Neural crest cell (in vitro differentiated cells): ENCODE measurements around the gene ZNF343. TPM values are rescaled to one million over a fixed set of nuclear protein-coding genes. Genes with fewer than 3 reads are reported as not detected.
"Not testable (repeated sequence)": the region's sequence is repeated elsewhere in the genome, so short reads cannot be mapped to it uniquely, and the experiment has no call there.

Experiments used
- DNase-seq: peaks from one replicate; pipeline ENCODE4 v3.0.0; 2021; ENCODE audit warnings: low read depth, mixed read lengths, low spot score
- H3K27ac Mint-ChIP-seq: one replicate; pipeline ENCODE4 v1.8.0; 2021; ENCODE audit warnings: mild to moderate bottlenecking, mixed read lengths; ENCODE audit not compliant: unreplicated experiment
- H3K27me3 Mint-ChIP-seq: 2 replicates; pipeline ENCODE4 v1.8.0; 2021; ENCODE audit warnings: low read depth, mild to moderate bottlenecking, mixed read lengths
- H3K36me3 Mint-ChIP-seq: 2 replicates; pipeline ENCODE4 v1.8.0; 2021; ENCODE audit warnings: low read depth, mild to moderate bottlenecking, mixed read lengths
- H3K4me1 Mint-ChIP-seq: 2 replicates; pipeline ENCODE4 v1.8.0; 2021; ENCODE audit warnings: mixed read lengths
- H3K4me3 Mint-ChIP-seq: one replicate; pipeline ENCODE4 v1.8.0; 2021; ENCODE audit warnings: mild to moderate bottlenecking, mixed read lengths
- H3K9me3 Mint-ChIP-seq: 2 replicates; pipeline ENCODE4 v1.8.0; 2021; ENCODE audit warnings: mixed read lengths
- total RNA-seq: library from RNA; stranded (reverse); gene quantifications from 2 replicates; pipeline ENCODE4 v1.2.1, GENCODE V29; 2021
- TF ChIP-seq, protein P1 (sequence below): fragments of 200-600 bp; sonication (generic); conservative IDR thresholded peaks from 2 replicates; pipeline ENCODE4 v1.5.0; 2021; ENCODE audit warnings: antibody characterized with exemption, mild to moderate bottlenecking

The ZNF343 gene
- total RNA-seq, 1 donor from 2014 or later = 12.8 TPM

DNA sequence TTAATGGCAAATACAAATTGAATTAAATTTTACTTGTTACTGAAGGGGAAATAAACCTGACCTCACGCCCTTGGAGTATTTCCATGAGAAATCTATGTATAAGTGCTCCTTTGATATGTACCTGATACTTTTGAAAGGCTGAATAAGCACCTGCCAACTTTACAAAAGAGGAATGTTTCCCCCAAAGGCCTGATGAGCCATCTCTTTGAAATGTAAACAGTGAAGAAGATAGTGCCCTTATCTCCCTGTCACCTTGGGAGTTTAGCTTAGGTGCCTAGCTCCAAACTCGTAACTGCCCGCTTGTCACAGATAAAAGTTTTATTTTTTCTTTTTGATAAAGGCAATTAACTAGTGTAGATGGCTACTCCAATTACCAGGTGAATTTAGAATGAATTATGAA, 1.1 kb upstream of the ZNF343 start:
- no peak overlapping the region for H3K27ac Mint-ChIP-seq
- H3K27me3 Mint-ChIP-seq = no peaks in the 10 kb centered on the region
- H3K4me3 Mint-ChIP-seq = peak overlapping the region; percentile 70
- no peaks in the 10 kb centered on the region for H3K9me3 Mint-ChIP-seq
- TF ChIP-seq, protein P1, sequence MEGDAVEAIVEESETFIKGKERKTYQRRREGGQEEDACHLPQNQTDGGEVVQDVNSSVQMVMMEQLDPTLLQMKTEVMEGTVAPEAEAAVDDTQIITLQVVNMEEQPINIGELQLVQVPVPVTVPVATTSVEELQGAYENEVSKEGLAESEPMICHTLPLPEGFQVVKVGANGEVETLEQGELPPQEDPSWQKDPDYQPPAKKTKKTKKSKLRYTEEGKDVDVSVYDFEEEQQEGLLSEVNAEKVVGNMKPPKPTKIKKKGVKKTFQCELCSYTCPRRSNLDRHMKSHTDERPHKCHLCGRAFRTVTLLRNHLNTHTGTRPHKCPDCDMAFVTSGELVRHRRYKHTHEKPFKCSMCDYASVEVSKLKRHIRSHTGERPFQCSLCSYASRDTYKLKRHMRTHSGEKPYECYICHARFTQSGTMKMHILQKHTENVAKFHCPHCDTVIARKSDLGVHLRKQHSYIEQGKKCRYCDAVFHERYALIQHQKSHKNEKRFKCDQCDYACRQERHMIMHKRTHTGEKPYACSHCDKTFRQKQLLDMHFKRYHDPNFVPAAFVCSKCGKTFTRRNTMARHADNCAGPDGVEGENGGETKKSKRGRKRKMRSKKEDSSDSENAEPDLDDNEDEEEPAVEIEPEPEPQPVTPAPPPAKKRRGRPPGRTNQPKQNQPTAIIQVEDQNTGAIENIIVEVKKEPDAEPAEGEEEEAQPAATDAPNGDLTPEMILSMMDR = no peak
- no peak for DNase-seq
- peaks cover 4% of the 10 kb centered on the region for H3K36me3 Mint-ChIP-seq
- H3K4me1 Mint-ChIP-seq = peaks cover 16% of the 10 kb centered on the region

DNA sequence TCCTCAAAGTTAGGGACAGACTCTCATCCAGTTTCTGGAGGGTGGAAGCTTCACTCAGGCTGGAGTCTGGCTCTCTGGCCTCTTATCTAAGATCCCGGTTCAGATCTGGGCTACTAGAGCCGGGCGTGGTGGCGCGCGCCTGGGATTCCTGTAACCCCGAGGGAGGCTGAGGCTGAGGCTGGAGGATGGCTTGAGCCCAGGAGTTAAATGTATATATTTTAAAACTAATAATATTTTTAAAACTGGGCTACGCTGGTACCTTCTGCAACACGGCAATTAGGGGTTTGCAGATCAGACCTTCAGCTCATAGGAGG, 710 bp upstream of the ZNF343 start:
- TF ChIP-seq, protein P1 = no peak
- peak overlapping the region; percentile 99 for H3K27ac Mint-ChIP-seq
- H3K36me3 Mint-ChIP-seq = peaks cover 6% of the 10 kb centered on the region
- H3K9me3 Mint-ChIP-seq = no peaks in the 10 kb centered on the region
- no peaks in the 10 kb centered on the region for H3K27me3 Mint-ChIP-seq
- H3K4me3 Mint-ChIP-seq = peak overlapping the region; percentile 99
- no peak for DNase-seq
- peaks cover 16% of the 10 kb centered on the region for H3K4me1 Mint-ChIP-seq

DNA sequence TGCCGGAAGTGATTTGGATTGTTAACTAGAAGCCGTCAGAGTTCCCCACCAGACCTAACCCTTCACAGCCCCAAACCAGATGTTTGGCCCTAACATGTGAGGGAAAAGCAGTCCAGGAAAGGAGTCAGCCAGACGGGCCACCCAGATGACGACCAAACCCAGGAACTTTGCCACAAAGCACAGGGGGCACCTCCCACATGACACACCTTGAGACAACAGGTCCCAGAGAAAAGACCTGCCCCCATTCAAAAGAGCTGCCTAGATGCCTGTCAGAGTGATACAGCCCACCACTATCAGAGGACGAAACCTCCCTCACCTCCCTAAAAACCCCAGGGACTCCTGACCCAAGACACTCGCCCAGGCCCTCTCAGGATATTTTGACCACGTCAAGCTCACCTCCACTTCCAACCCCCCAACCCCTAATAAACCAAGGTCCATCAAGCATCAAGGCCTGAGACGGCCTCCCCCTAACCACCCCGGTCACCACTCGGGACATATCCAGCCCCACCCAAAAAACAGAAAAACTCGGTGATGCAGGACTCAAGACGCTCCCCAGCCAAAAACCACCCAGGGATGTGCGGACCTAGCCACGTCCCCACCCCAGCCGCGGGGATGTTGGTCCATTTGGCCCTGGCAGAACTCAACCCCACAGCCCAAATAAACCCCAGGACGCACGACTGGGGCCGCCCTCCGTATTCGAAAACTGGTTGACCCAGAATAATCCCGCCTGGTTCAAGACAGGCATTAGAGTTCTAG, 662 bp downstream of the ZNF343 start:
- peak overlapping the region; percentile 99 for H3K4me3 Mint-ChIP-seq
- DNase-seq = no peak
- no peaks in the 10 kb centered on the region for H3K27me3 Mint-ChIP-seq
- peaks cover 12% of the 10 kb centered on the region for H3K36me3 Mint-ChIP-seq
- peak overlapping the region; percentile 99 for H3K27ac Mint-ChIP-seq
- peaks cover 16% of the 10 kb centered on the region for H3K4me1 Mint-ChIP-seq
- no peaks in the 10 kb centered on the region for H3K9me3 Mint-ChIP-seq
- TF ChIP-seq, protein P1 = no peak

DNA sequence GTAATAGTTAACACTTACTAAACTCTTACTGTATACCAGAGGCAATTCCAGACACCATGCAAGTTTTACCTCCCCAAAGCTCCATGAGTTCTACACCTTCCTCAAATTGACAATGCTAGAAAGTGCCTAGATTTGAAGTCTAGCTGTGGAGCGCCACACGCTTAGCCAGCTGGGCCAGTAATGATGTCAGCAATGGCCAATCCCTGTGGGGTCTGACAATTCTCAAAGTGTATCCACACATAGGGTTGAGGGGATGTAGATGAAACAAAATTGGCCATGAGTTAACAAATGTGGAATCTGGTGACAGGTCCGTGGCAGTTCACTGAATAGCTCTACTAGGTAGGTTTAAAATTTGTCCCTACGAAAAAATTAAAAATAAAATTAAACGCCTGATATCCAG, 1.3 kb downstream of the ZNF343 start:
- Mint-ChIP-seq H3K9me3 (no peaks in the 10 kb centered on the region), H3K36me3 (peaks cover 12% of the 10 kb centered on the region), H3K4me1 (peaks cover 16% of the 10 kb centered on the region), H3K4me3 (peak overlapping the region; percentile 99), H3K27ac (no peak overlapping the region), H3K27me3 (no peaks in the 10 kb centered on the region)
- TF ChIP-seq, protein P1 = no peak
- DNase-seq = no peak

DNA sequence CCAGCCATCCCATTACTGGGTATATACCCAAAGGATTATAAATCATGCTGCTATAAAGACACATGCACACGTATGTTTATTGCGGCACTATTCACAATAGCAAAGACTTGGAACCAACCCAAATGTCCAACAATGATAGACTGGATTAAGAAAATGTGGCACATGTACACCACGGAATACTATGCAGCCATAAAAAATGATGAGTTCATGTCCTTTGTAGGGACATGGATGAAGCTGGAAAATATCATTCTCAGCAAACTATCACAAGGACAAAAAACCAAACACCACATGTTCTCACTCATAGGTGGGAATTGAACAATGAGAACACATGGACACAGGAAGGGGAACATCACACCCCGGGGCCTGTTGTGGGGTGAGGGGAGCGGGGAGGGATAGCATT, 2.3 kb downstream of the ZNF343 start:
- not testable (repeated sequence) for H3K9me3 Mint-ChIP-seq, H3K4me3 Mint-ChIP-seq, H3K27me3 Mint-ChIP-seq, DNase-seq, H3K27ac Mint-ChIP-seq
- peaks cover 17% of the 10 kb centered on the region for H3K36me3 Mint-ChIP-seq
- peaks cover 16% of the 10 kb centered on the region for H3K4me1 Mint-ChIP-seq

DNA sequence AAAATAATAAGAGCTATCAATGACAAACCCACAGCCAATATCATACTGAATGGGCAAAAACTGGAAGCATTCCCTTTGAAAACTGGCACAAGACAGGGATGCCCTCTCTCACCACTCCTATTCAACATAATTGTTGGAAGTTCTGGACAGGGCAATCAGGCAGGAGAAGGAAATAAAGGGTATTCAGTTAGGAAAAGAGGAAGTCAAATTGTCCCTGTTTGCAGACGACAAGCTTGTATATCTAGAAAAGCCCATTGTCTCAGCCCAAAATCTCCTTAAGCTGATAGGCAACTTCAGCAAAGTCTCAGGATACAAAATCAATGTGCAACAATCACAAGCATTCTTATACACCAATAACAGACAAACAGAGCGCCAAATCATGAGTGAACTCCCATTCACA, 3.9 kb downstream of the ZNF343 start:
- not testable (repeated sequence) for H3K4me3 Mint-ChIP-seq, H3K27me3 Mint-ChIP-seq, H3K9me3 Mint-ChIP-seq, H3K27ac Mint-ChIP-seq, DNase-seq
- H3K4me1 Mint-ChIP-seq = peaks cover 16% of the 10 kb centered on the region
- H3K36me3 Mint-ChIP-seq = peaks cover 27% of the 10 kb centered on the region

DNA sequence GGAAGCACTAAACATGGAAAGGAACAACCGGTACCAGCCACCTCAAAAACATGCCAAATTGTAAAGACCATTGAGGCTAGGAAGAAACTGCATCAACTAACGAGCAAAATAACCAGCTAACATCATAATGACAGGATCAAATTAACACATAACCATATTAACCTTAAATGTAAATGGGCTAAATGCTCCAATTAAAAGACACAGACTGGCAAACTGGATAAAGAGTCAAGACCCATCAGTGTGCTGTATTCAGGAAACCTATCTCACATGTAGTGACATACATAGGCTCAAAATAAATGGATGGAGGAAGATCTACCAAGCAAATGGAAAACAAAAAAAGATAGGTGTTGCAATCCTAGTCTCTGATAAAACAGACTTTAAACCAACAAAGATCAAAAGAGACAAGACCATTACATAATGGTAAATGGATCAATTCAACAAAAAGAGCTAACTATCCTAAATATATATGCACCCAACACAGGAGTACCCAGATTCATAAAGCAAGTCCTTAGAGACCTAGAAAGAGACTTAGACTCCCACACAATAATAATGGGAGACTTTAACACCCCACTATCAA, 5.8 kb downstream of the ZNF343 start:
- not testable (repeated sequence) for H3K4me1 Mint-ChIP-seq, H3K9me3 Mint-ChIP-seq, H3K27ac Mint-ChIP-seq, DNase-seq, H3K27me3 Mint-ChIP-seq
- peaks cover 30% of the 10 kb centered on the region for H3K36me3 Mint-ChIP-seq
- peak overlapping the region; percentile 48 for H3K4me3 Mint-ChIP-seq
